Transverse colon (tissue), 4 donors: ENCODE measurements around the gene DDX3X. TPM values are rescaled to one million over a fixed set of nuclear protein-coding genes. Genes with fewer than 3 reads are reported as not detected.

ENCODE experiments used
- DNase-seq: peaks from one replicate; pipeline ENCODE4 v3.0.0-alpha.2; 2019
- H3K27ac ChIP-seq, 4 donors: fragments of 200-600 bp; sonication (generic); 2 replicates each; pipeline ENCODE4 v1.5.1; 2016 to 2018; ENCODE audit warnings: inconsistent platforms in 4 of 4
- H3K27me3 ChIP-seq: fragments of 200-600 bp; sonication (generic); 2 replicates; pipeline ENCODE4 v1.5.1; 2017; ENCODE audit warnings: inconsistent platforms
- H3K36me3 ChIP-seq, 4 donors: fragments of 200-600 bp; sonication (generic); 2 replicates each; pipeline ENCODE4 v1.5.1; 2017 to 2019; ENCODE audit warnings: inconsistent platforms in 4 of 4
- H3K4me1 ChIP-seq, 4 donors: fragments of 200-600 bp; sonication (generic); 2 replicates each; pipeline ENCODE4 v1.5.1; 2017 to 2020; ENCODE audit warnings: inconsistent platforms in 4 of 4
- H3K4me3 ChIP-seq, 4 donors: fragments of 200-600 bp; sonication (generic); 1 replicate in 1 of 4; 2 replicates in 3 of 4; pipeline versions ENCODE4 v1.5.1 to v1.6.1; 2017 to 2019; ENCODE audit warnings: inconsistent platforms in 4 of 4
- H3K9me3 ChIP-seq, 2 donors: fragments of 200-600 bp; sonication (generic); 2 replicates each; pipeline ENCODE4 v1.5.1; 2017 to 2019; ENCODE audit warnings: inconsistent platforms in 2 of 2
- CTCF ChIP-seq, 5 experiments: fragments of 200-600 bp in 3 of 5; fragments of 450-650 bp in 2 of 5; sonication (generic) in 3 of 5; IDR thresholded peaks; 1 replicate in 2 of 5; 2 replicates in 3 of 5; pipeline ENCODE4 v1.5.1; 2016 to 2017; ENCODE audit warnings: antibody characterized with exemption in 5 of 5, inconsistent platforms in 3 of 5, mild to moderate bottlenecking in 2 of 5, moderate library complexity in 1 of 5
- EP300 ChIP-seq: sonication (generic); formaldehyde crosslinking; IDR thresholded peaks from one replicate; pipeline ENCODE4 v1.6.1; 2017; ENCODE audit warnings: antibody characterized with exemption, low read depth
- POLR2A ChIP-seq: fragments of 450-650 bp; IDR thresholded peaks from one replicate; pipeline ENCODE4 v1.6.1; 2016; ENCODE audit warnings: antibody characterized with exemption, mild to moderate bottlenecking, moderate library complexity
- POLR2AphosphoS5 ChIP-seq, 3 donors: sonication (generic); formaldehyde crosslinking; IDR thresholded peaks; one replicate each; pipeline ENCODE4 v1.6.1; 2016; ENCODE audit warnings: antibody characterized with exemption in 3 of 3
- WGBS, 2 donors: methylation state at CpG; one replicate each; pipeline ENCODE4 v1.1.5; 2018; ENCODE audit warnings: low coverage in 1 of 2; 5-methylcytosine and 5-hydroxymethylcytosine counted together
- in situ Hi-C, 4 donors: fragments of 200-750 bp; cut with MboI; loops; one replicate each; pipeline versions ENCODE4 v1.15.0 to v1.15.1; 2017; ENCODE audit warnings: low sequenced_read_pairs in 3 of 4, low pct_ligation_motif_present in 1 of 4, low pct_unique_long_range_greater_than_20kb in 1 of 4
- intact Hi-C: fragments of 100-400 bp; cut with DNase I; formaldehyde crosslinking; loops from one replicate; pipeline ENCODE4 v1.15.1; 2023; ENCODE audit warnings: low total_unique reads
- total RNA-seq, 4 donors: library from RNA; depleted of rRNA; stranded (reverse); fragments of >200 nt; gene quantifications; one replicate each; pipeline ENCODE4 v1.1.0, GENCODE V29; 2016

Gene DDX3X
- total RNA-seq, 4 donors from 2014 or later, result 133 to 242 (median 165) TPM

- WGBS, 2 donors, result 59% methylated on average over 7 of the region's 7 CpGs; no CpG with 5 or more reads in 1 of the 2 donors
- H3K27ac ChIP-seq, result peak overlapping the region; percentile 99 to 100 (median 100)
- no peak for TF ChIP-seq POLR2A
- no peak for TF ChIP-seq CTCF (IDR thresholded peaks at IDR 0.05)
- no peak for TF ChIP-seq EP300
- TF ChIP-seq POLR2AphosphoS5 (IDR thresholded peaks at IDR 0.05), result no peak
- DNase-seq, result no peak
- H3K4me1 ChIP-seq, result peaks cover 0 to 37% (median 16%) of the 10 kb centered on the region in 4 donors
- no peaks in the 10 kb centered on the region for H3K27me3 ChIP-seq
- no peaks in the 10 kb centered on the region for H3K9me3 ChIP-seq
- H3K36me3 ChIP-seq, result peaks cover 0 to under 1% (median 0%) of the 10 kb centered on the region in 4 donors
- intact Hi-C loops, result loop anchor here (10.0 kb wide), 1 partner anchor 62 kb away; no protein-coding TSS in a partner anchor
- in situ Hi-C loops, result no loop called here
- peak overlapping the region in 3 of 4 donors; percentile 85 to 98 (median 95) for H3K4me3 ChIP-seq
Measured at GRCh38 chrX:41336447-41336846, 2.5 kb downstream of the DDX3X start.

GRCh38 chrX:41337140-41337539 is 3.2 kb downstream of the DDX3X start:
- Histone ChIP-seq H3K27ac (peak overlapping the region; percentile 8 to 100 (median 62)), H3K4me3 (peak overlapping the region in 2 of 4 donors; percentile 85 to 95), H3K36me3 (peaks cover 0 to 8% (median 2%) of the 10 kb centered on the region in 4 donors), H3K9me3 (no peaks in the 10 kb centered on the region), H3K27me3 (no peaks in the 10 kb centered on the region), H3K4me1 (peaks cover 0 to 32% (median 16%) of the 10 kb centered on the region in 4 donors)
- no peak for DNase-seq
- in situ Hi-C loops, result no loop called here
- intact Hi-C loops, result loop anchor here (10.0 kb wide), 1 partner anchor 62 kb away; no protein-coding TSS in a partner anchor
- no peak for TF ChIP-seq POLR2A
- TF ChIP-seq CTCF (IDR thresholded peaks at IDR 0.05), result no peak
- TF ChIP-seq EP300, result no peak
- no peak for TF ChIP-seq POLR2AphosphoS5 (IDR thresholded peaks at IDR 0.05)
- WGBS, 2 donors, result 63% methylated on average over 1 of the region's 1 CpG; no CpG with 5 or more reads in 1 of the 2 donors

- H3K9me3 ChIP-seq, result no peaks in the 10 kb centered on the region
- no peak overlapping the region for H3K4me3 ChIP-seq
- H3K27ac ChIP-seq, result peak overlapping the region in 2 of 4 donors; percentile 26 to 31
- 52% methylated on average over 1 of the region's 1 CpG; no CpG with 5 or more reads in 1 of the 2 donors for WGBS, 2 donors
- TF ChIP-seq POLR2AphosphoS5 (IDR thresholded peaks at IDR 0.05) (no peak), EP300 (no peak), CTCF (IDR thresholded peaks at IDR 0.05) (no peak), POLR2A (no peak)
- peaks cover 0 to 32% (median 16%) of the 10 kb centered on the region in 4 donors for H3K4me1 ChIP-seq
- no peaks in the 10 kb centered on the region for H3K27me3 ChIP-seq
- intact Hi-C loops (loop anchor here (10.0 kb wide), 1 partner anchor 64 kb away; no protein-coding TSS in a partner anchor), in situ Hi-C loops (no loop called here)
- no peak for DNase-seq
- peaks cover 0 to 21% (median 8%) of the 10 kb centered on the region in 4 donors for H3K36me3 ChIP-seq
Measured at GRCh38 chrX:41338436-41338835, 4.5 kb downstream of the DDX3X start.

- TF ChIP-seq CTCF (IDR thresholded peaks at IDR 0.05) (no peak), EP300 (no peak), POLR2A (no peak), POLR2AphosphoS5 (IDR thresholded peaks at IDR 0.05) (no peak)
- H3K27me3 ChIP-seq, result no peaks in the 10 kb centered on the region
- H3K4me1 ChIP-seq, result peaks cover 0 to 32% (median 16%) of the 10 kb centered on the region in 4 donors
- intact Hi-C loops (loop anchor here (10.0 kb wide), 1 partner anchor 64 kb away; no protein-coding TSS in a partner anchor), in situ Hi-C loops (no loop called here)
- H3K27ac ChIP-seq, result peak overlapping the region in 1 of 4 donors; percentile 26
- H3K4me3 ChIP-seq, result no peak overlapping the region
- no peak for DNase-seq
- 72% methylated on average over 4 of the region's 4 CpGs; no CpG with 5 or more reads in 1 of the 2 donors for WGBS, 2 donors
- no peaks in the 10 kb centered on the region for H3K9me3 ChIP-seq
- peaks cover 0 to 28% (median 12%) of the 10 kb centered on the region in 4 donors for H3K36me3 ChIP-seq
Measured at GRCh38 chrX:41339148-41339547, 5.2 kb downstream of the DDX3X start.
